DND-41 (cell line): ENCODE data around the gene PABPN1L.

Experiments used
- ATAC-seq: fragments of 200-7000 bp; cut with Tn5 transposase; 3 replicates; pipeline ENCODE4 v1.9.1; 2021; ENCODE audit warnings: low read depth; ENCODE audit not compliant: insufficient read depth
- DNase-seq: peaks from one replicate; pipeline ENCODE4 v3.0.0-alpha.2; 2020
- H2AFZ ChIP-seq: 2 replicates; pipeline ENCODE4 v1.6.0; 2012; ENCODE audit warnings: low read depth, low read length
- H3K27ac ChIP-seq: 2 replicates; pipeline ENCODE4 v1.5.1; 2012; ENCODE audit warnings: low read length, inconsistent platforms
- H3K27me3 ChIP-seq: fragments of 200-600 bp; sonication (generic); 2 replicates; pipeline ENCODE4 v1.6.0; 2012; ENCODE audit warnings: low read length, mild to moderate bottlenecking, inconsistent platforms; ENCODE audit not compliant: insufficient read depth, poor library complexity
- H3K36me3 ChIP-seq: 2 replicates; pipeline ENCODE4 v1.5.1; 2012; ENCODE audit warnings: low read length, inconsistent platforms; ENCODE audit not compliant: insufficient read depth
- H3K4me1 ChIP-seq: 2 replicates; pipeline ENCODE4 v1.5.1; 2012; ENCODE audit warnings: mild to moderate bottlenecking, low read length; ENCODE audit not compliant: insufficient read depth
- H3K4me2 ChIP-seq: 2 replicates; pipeline ENCODE4 v1.6.0; 2012; ENCODE audit warnings: mild to moderate bottlenecking, moderate library complexity, low read length, inconsistent platforms; ENCODE audit not compliant: insufficient read depth
- H3K4me3 ChIP-seq, 2 experiments: fragments of 200-600 bp in 1 of 2; shearing (Covaris generic) in 1 of 2; 2 replicates each; pipeline ENCODE4 v1.5.1; 2012 to 2016; ENCODE audit warnings: inconsistent platforms in 2 of 2, low read length in 2 of 2, mild to moderate bottlenecking in 2 of 2, low read depth in 1 of 2, moderate library complexity in 1 of 2
- H3K79me2 ChIP-seq: 2 replicates; pipeline ENCODE4 v1.6.0; 2012; ENCODE audit warnings: low read length, inconsistent platforms; ENCODE audit not compliant: insufficient read depth
- H3K9ac ChIP-seq: 2 replicates; pipeline ENCODE4 v1.6.0; 2012; ENCODE audit warnings: low read depth, mild to moderate bottlenecking, inconsistent platforms, low read length, moderate library complexity
- H3K9me3 ChIP-seq: 2 replicates; pipeline ENCODE4 v1.5.1; 2012; ENCODE audit warnings: low read length, moderate library complexity, mild to moderate bottlenecking, inconsistent platforms; ENCODE audit not compliant: insufficient read depth, severe bottlenecking
- H4K20me1 ChIP-seq: 2 replicates; pipeline ENCODE4 v1.6.0; 2012; ENCODE audit warnings: low read length; ENCODE audit not compliant: insufficient read depth
- EZH2 ChIP-seq: IDR thresholded peaks from 3 replicates; pipeline ENCODE4 v1.6.1; 2012; ENCODE audit warnings: borderline replicate concordance, low read depth, mild to moderate bottlenecking, moderate library complexity, low read length, inconsistent platforms; ENCODE audit not compliant: severe bottlenecking
- TF ChIP-seq, protein P1 (sequence below): IDR thresholded peaks from 2 replicates; pipeline ENCODE4 v1.5.1; 2012; ENCODE audit warnings: borderline replicate concordance, low read length, moderate library complexity, mild to moderate bottlenecking; ENCODE audit not compliant: poor library complexity, severe bottlenecking; ENCODE audit errors: extremely low read depth

The PABPN1L gene

DNA sequence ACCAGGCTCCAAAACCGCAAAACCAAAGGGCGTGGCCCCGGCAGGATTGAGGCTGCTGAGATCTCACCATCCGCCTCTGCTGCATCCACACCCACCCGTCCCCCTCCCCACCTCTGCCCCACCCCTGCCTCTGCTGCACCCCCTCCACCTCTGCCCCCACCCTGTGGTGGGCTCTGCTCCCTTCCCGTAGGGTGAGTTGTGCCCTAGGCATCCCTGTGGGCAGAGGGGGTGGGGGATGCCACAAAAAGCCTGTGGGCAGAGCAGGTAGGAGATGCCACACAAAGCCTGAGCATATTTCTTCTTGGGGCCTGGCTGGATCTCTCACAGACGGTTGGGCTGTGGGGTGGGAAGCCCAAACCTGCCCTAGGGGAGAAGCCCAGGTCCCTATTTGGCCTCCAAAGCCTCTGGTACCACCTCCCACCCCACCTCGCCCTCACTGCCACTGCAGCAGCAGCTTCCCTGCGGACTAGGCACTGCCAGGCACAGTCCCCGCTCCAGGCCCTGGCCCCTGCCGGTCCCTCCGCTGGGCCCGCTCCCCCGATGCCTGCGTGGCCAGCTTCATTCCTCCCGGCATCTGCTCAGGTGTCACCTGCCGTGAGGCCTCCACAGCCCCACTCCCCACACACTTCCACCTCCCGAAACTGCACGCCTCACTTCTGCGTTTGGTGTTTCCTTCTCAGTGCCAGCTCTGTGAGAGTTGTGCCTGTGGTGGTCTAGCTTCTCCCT, 11.3 kb upstream of the PABPN1L start:
- no peaks in the 10 kb centered on the region for H3K9me3 ChIP-seq
- TF ChIP-seq, protein P1, sequence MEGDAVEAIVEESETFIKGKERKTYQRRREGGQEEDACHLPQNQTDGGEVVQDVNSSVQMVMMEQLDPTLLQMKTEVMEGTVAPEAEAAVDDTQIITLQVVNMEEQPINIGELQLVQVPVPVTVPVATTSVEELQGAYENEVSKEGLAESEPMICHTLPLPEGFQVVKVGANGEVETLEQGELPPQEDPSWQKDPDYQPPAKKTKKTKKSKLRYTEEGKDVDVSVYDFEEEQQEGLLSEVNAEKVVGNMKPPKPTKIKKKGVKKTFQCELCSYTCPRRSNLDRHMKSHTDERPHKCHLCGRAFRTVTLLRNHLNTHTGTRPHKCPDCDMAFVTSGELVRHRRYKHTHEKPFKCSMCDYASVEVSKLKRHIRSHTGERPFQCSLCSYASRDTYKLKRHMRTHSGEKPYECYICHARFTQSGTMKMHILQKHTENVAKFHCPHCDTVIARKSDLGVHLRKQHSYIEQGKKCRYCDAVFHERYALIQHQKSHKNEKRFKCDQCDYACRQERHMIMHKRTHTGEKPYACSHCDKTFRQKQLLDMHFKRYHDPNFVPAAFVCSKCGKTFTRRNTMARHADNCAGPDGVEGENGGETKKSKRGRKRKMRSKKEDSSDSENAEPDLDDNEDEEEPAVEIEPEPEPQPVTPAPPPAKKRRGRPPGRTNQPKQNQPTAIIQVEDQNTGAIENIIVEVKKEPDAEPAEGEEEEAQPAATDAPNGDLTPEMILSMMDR, result no peak
- no peak for TF ChIP-seq EZH2
- ATAC-seq (no peak), DNase-seq (no peak)
- H2AFZ ChIP-seq, result no peak overlapping the region
- H3K79me2 ChIP-seq, result no peaks in the 10 kb centered on the region
- no peaks in the 10 kb centered on the region for H3K36me3 ChIP-seq
- H4K20me1 ChIP-seq, result 0 out of 2 replicates have a peak, but pooled peaks cover 6% of the 10 kb centered on the region
- H3K9ac ChIP-seq, result no peak overlapping the region
- H3K4me3 ChIP-seq, result no peak overlapping the region
- H3K27me3 ChIP-seq, result no peaks in the 10 kb centered on the region
- no peak overlapping the region for H3K4me2 ChIP-seq
- no peaks in the 10 kb centered on the region for H3K4me1 ChIP-seq
- no peak overlapping the region for H3K27ac ChIP-seq

- Histone ChIP-seq H3K4me1 (no peaks in the 10 kb centered on the region), H2AFZ (no peak overlapping the region), H3K36me3 (no peaks in the 10 kb centered on the region), H3K9ac (no peak overlapping the region), H3K27ac (no peak overlapping the region), H3K4me3 (no peak overlapping the region), H3K79me2 (no peaks in the 10 kb centered on the region), H3K27me3 (no peaks in the 10 kb centered on the region), H3K4me2 (no peak overlapping the region), H4K20me1 (0 out of 2 replicates have a peak, but pooled peaks cover 7% of the 10 kb centered on the region), H3K9me3 (no peaks in the 10 kb centered on the region)
- no peak for TF ChIP-seq EZH2
- TF ChIP-seq, protein P1, result no peak
- ATAC-seq (no peak), DNase-seq (no peak)
These were observed 10.6 kb upstream of the PABPN1L start for GRCh38 chr16:88876942-88877526.

- no peak for ATAC-seq
- no peak overlapping the region for H2AFZ ChIP-seq
- peaks cover 7% of the 10 kb centered on the region for H3K27me3 ChIP-seq
- no peak for DNase-seq
- no peak overlapping the region for H3K9ac ChIP-seq
- no peaks in the 10 kb centered on the region for H3K9me3 ChIP-seq
- no peak overlapping the region for H3K4me2 ChIP-seq
- 0 out of 2 replicates have a peak, but pooled peaks cover 7% of the 10 kb centered on the region for H4K20me1 ChIP-seq
- no peaks in the 10 kb centered on the region for H3K79me2 ChIP-seq
- H3K27ac ChIP-seq, result no peak overlapping the region
- TF ChIP-seq, protein P1, result no peak
- no peak for TF ChIP-seq EZH2
- H3K4me1 ChIP-seq, result no peaks in the 10 kb centered on the region
- H3K4me3 ChIP-seq, result no peak overlapping the region
- H3K36me3 ChIP-seq, result no peaks in the 10 kb centered on the region
These were observed 9.3 kb upstream of the PABPN1L start for GRCh38 chr16:88875703-88876234.
